ENCODE data around the gene PAK1. TPM values are rescaled to one million over a fixed set of nuclear protein-coding genes. Genes with fewer than 3 reads are reported as not detected.

PAK1 gene
- total RNA-seq, 1 donor from 2014 or later = 41.0 TPM

- no peaks in the 10 kb centered on the region for H3K79me2 ChIP-seq (ENCODE audit: insufficient read depth, low read length)
- Mint-ChIP-seq H3K9me3 (ENCODE audit: unreplicated experiment) (no peaks in the 10 kb centered on the region), H3K27ac (ENCODE audit: unreplicated experiment) (no peak overlapping the region), H3K4me3 (ENCODE audit: unreplicated experiment) (no peak overlapping the region), H3K4me1 (ENCODE audit: low read depth, unreplicated experiment) (peaks cover 24% of the 10 kb centered on the region), H3K27me3 (ENCODE audit: low read depth, unreplicated experiment) (no peaks in the 10 kb centered on the region), H3K36me3 (ENCODE audit: low read depth, unreplicated experiment) (peaks cover 1% of the 10 kb centered on the region)
- H3K9me3 ChIP-seq (ENCODE audit: insufficient read depth, low read depth, low read length) = no peaks in the 10 kb centered on the region
- no peaks in the 10 kb centered on the region for H3K36me3 ChIP-seq (ENCODE audit: insufficient read depth, low read length)
- H3K4me2 ChIP-seq (ENCODE audit: low read length) = no peak overlapping the region
- H4K20me1 ChIP-seq (ENCODE audit: insufficient read depth, low read length) = peaks cover 3% of the 10 kb centered on the region
- DNase-seq (ENCODE audit: low read depth) (no peak), FAIRE-seq (no peak)
- H3K9ac ChIP-seq (ENCODE audit: low read length) = no peak overlapping the region
- no peak for TF ChIP-seq CTCF (IDR thresholded peaks at IDR 0.05; ENCODE audit: insufficient read depth, low read depth, low read length)
- TF ChIP-seq EZH2 (IDR thresholded peaks at IDR 0.05; ENCODE audit: insufficient read depth, low read length) = no peak
- no peak overlapping the region for H3K4me3 ChIP-seq (ENCODE audit: insufficient read depth, low read depth, low read length)
- no peak overlapping the region for H3K27ac ChIP-seq (ENCODE audit: low read depth, low read length)
- H2AFZ ChIP-seq (ENCODE audit: low read depth, low read length) = no peak overlapping the region
- no peaks in the 10 kb centered on the region for H3K27me3 ChIP-seq (ENCODE audit: insufficient read depth, low read length)
- H3K4me1 ChIP-seq (ENCODE audit: insufficient read depth, low read length) = no peaks in the 10 kb centered on the region
Measured at GRCh38 chr11:77468527-77468926, 5.4 kb downstream of the PAK1 start.

- H3K4me1 Mint-ChIP-seq (ENCODE audit: low read depth, unreplicated experiment) = peaks cover 24% of the 10 kb centered on the region
- H3K9me3 Mint-ChIP-seq (ENCODE audit: unreplicated experiment) = no peaks in the 10 kb centered on the region
- Histone ChIP-seq H3K4me3 (ENCODE audit: insufficient read depth, low read depth, low read length) (no peak overlapping the region), H3K9me3 (ENCODE audit: insufficient read depth, low read depth, low read length) (no peaks in the 10 kb centered on the region), H3K4me1 (ENCODE audit: insufficient read depth, low read length) (no peaks in the 10 kb centered on the region), H3K4me2 (ENCODE audit: low read length) (no peak overlapping the region), H3K9ac (ENCODE audit: low read length) (no peak overlapping the region), H4K20me1 (ENCODE audit: insufficient read depth, low read length) (peaks cover 3% of the 10 kb centered on the region), H3K27me3 (ENCODE audit: insufficient read depth, low read length) (no peaks in the 10 kb centered on the region), H3K79me2 (ENCODE audit: insufficient read depth, low read length) (no peaks in the 10 kb centered on the region), H3K27ac (ENCODE audit: low read depth, low read length) (no peak overlapping the region), H2AFZ (ENCODE audit: low read depth, low read length) (no peak overlapping the region), H3K36me3 (ENCODE audit: insufficient read depth, low read length) (no peaks in the 10 kb centered on the region)
- TF ChIP-seq CTCF (IDR thresholded peaks at IDR 0.05; ENCODE audit: insufficient read depth, low read depth, low read length) (no peak), EZH2 (IDR thresholded peaks at IDR 0.05; ENCODE audit: insufficient read depth, low read length) (no peak)
- DNase-seq (ENCODE audit: low read depth) (no peak), FAIRE-seq (no peak)
- H3K27me3 Mint-ChIP-seq (ENCODE audit: low read depth, unreplicated experiment) = no peaks in the 10 kb centered on the region
- H3K27ac Mint-ChIP-seq (ENCODE audit: unreplicated experiment) = no peak overlapping the region
- H3K4me3 Mint-ChIP-seq (ENCODE audit: unreplicated experiment) = no peak overlapping the region
- peaks cover 1% of the 10 kb centered on the region for H3K36me3 Mint-ChIP-seq (ENCODE audit: low read depth, unreplicated experiment)
Measured at GRCh38 chr11:77467993-77468392, 5.9 kb downstream of the PAK1 start.

- no peak overlapping the region for H3K27ac Mint-ChIP-seq (ENCODE audit: unreplicated experiment)
- H3K4me3 ChIP-seq (ENCODE audit: insufficient read depth, low read depth, low read length) = no peak overlapping the region
- H3K27ac ChIP-seq (ENCODE audit: low read depth, low read length) = no peak overlapping the region
- no peaks in the 10 kb centered on the region for H3K9me3 ChIP-seq (ENCODE audit: insufficient read depth, low read depth, low read length)
- no peaks in the 10 kb centered on the region for H3K36me3 ChIP-seq (ENCODE audit: insufficient read depth, low read length)
- H3K4me3 Mint-ChIP-seq (ENCODE audit: unreplicated experiment) = peak overlapping the region; percentile 34
- peaks cover 3% of the 10 kb centered on the region for H4K20me1 ChIP-seq (ENCODE audit: insufficient read depth, low read length)
- no peak overlapping the region for H3K4me2 ChIP-seq (ENCODE audit: low read length)
- no peak overlapping the region for H3K9ac ChIP-seq (ENCODE audit: low read length)
- DNase-seq (ENCODE audit: low read depth) (no peak), FAIRE-seq (no peak)
- H3K27me3 ChIP-seq (ENCODE audit: insufficient read depth, low read length) = no peaks in the 10 kb centered on the region
- peaks cover 1% of the 10 kb centered on the region for H3K36me3 Mint-ChIP-seq (ENCODE audit: low read depth, unreplicated experiment)
- no peaks in the 10 kb centered on the region for H3K27me3 Mint-ChIP-seq (ENCODE audit: low read depth, unreplicated experiment)
- TF ChIP-seq EZH2 (IDR thresholded peaks at IDR 0.05; ENCODE audit: insufficient read depth, low read length) (no peak), CTCF (IDR thresholded peaks at IDR 0.05; ENCODE audit: insufficient read depth, low read depth, low read length) (no peak)
- no peaks in the 10 kb centered on the region for H3K9me3 Mint-ChIP-seq (ENCODE audit: unreplicated experiment)
- no peak overlapping the region for H2AFZ ChIP-seq (ENCODE audit: low read depth, low read length)
- H3K79me2 ChIP-seq (ENCODE audit: insufficient read depth, low read length) = no peaks in the 10 kb centered on the region
- H3K4me1 ChIP-seq (ENCODE audit: insufficient read depth, low read length) = no peaks in the 10 kb centered on the region
- H3K4me1 Mint-ChIP-seq (ENCODE audit: low read depth, unreplicated experiment) = peaks cover 19% of the 10 kb centered on the region
Measured at GRCh38 chr11:77467233-77467632, 6.7 kb downstream of the PAK1 start.
